ENCODE results near the gene KRTAP10-4.

DNA sequence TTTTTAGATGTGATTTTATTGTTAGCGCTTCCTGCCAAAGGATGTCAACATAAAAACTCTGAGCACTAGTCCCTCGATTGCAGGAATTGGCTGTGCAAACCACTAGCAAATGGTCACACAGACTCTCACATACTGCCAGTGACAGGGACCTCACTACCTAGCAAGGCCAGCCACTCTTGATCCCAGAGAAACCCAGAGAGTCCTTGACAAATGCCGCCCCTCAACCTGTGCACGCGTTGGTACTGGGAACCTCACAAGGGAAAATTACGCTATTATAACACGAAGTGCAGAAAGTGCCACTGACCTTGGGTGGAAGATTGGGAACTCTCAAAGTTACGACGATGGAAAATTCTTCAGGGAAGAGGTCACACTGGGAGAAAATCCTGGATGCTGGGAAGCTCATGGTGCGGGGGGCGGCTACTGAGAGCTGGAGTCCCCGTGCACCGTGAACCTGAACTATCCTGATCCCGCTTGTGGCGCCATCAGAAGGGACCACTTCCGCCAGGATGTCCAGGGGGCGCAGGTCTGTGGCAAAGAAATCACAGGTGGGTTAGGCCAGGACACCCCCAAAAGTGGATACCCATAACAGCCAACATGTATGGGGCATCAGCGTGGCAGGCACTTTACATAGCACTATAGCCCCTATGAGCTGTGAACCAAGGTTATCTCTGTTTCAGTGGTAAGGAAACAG, 5.9 kb upstream of the KRTAP10-4 start:
- TF ChIP-seq, protein P1, sequence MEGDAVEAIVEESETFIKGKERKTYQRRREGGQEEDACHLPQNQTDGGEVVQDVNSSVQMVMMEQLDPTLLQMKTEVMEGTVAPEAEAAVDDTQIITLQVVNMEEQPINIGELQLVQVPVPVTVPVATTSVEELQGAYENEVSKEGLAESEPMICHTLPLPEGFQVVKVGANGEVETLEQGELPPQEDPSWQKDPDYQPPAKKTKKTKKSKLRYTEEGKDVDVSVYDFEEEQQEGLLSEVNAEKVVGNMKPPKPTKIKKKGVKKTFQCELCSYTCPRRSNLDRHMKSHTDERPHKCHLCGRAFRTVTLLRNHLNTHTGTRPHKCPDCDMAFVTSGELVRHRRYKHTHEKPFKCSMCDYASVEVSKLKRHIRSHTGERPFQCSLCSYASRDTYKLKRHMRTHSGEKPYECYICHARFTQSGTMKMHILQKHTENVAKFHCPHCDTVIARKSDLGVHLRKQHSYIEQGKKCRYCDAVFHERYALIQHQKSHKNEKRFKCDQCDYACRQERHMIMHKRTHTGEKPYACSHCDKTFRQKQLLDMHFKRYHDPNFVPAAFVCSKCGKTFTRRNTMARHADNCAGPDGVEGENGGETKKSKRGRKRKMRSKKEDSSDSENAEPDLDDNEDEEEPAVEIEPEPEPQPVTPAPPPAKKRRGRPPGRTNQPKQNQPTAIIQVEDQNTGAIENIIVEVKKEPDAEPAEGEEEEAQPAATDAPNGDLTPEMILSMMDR (conservative IDR thresholded peaks at IDR 0.05) = no peak
- TF ChIP-seq ZFX (IDR thresholded peaks at IDR 0.05) = no peak
